Upper lobe of left lung (tissue), 4 donors: ENCODE measurements around the gene TMEM186.

ENCODE experiments used
- EP300 ChIP-seq, 4 donors: sonication (generic); formaldehyde crosslinking; IDR thresholded peaks; one replicate each; pipeline ENCODE4 v1.5.1; 2017; ENCODE audit warnings: antibody characterized with exemption in 4 of 4, control low read depth in 2 of 4
- POLR2A ChIP-seq, 4 donors: fragments of 450-650 bp; IDR thresholded peaks; one replicate each; pipeline ENCODE4 v1.5.1; 2016 to 2017; ENCODE audit warnings: antibody characterized with exemption in 4 of 4, mild to moderate bottlenecking in 2 of 4
- TF ChIP-seq, protein P1 (sequence below), 6 experiments: fragments of 450-650 bp in 4 of 6; fragments of 200-600 bp in 2 of 6; sonication (generic) in 2 of 6; IDR thresholded peaks; one replicate each; pipeline ENCODE4 v1.5.1; 2016 to 2019; ENCODE audit warnings: antibody characterized with exemption in 6 of 6

DNA sequence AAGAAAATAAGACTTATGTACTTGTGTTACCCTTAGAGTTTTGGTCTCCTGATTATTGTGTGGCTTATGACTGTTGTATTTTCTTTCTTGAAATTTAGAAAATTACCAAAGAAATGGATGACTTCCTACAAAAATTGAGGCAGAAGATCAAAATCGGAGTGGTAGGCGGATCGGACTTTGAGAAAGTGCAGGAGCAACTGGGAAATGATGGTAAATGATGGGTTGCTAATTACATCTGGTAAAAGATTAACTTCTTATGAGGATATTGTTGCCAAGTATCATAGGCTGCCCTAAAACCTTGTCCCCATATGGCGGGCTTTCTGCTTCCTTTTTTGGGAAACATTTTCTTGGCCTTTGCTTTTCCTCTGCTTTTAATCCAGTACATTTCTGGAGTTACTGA, 4.3 kb upstream of the TMEM186 start:
- TF ChIP-seq EP300 (IDR thresholded peaks at IDR 0.05), result no peak
- no peak for TF ChIP-seq POLR2A (IDR thresholded peaks at IDR 0.05)
- TF ChIP-seq, protein P1, sequence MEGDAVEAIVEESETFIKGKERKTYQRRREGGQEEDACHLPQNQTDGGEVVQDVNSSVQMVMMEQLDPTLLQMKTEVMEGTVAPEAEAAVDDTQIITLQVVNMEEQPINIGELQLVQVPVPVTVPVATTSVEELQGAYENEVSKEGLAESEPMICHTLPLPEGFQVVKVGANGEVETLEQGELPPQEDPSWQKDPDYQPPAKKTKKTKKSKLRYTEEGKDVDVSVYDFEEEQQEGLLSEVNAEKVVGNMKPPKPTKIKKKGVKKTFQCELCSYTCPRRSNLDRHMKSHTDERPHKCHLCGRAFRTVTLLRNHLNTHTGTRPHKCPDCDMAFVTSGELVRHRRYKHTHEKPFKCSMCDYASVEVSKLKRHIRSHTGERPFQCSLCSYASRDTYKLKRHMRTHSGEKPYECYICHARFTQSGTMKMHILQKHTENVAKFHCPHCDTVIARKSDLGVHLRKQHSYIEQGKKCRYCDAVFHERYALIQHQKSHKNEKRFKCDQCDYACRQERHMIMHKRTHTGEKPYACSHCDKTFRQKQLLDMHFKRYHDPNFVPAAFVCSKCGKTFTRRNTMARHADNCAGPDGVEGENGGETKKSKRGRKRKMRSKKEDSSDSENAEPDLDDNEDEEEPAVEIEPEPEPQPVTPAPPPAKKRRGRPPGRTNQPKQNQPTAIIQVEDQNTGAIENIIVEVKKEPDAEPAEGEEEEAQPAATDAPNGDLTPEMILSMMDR (IDR thresholded peaks at IDR 0.05), result no peak
